HepG2 (cell line): ENCODE data around the gene TOR4A. TPM values are rescaled to one million over a fixed set of nuclear protein-coding genes. Genes with fewer than 3 reads are reported as not detected.
A peak's percentile ranks its signal among the peaks of the same experiment; 100 is the strongest.

Experiments
- AKAP8 ChIP-seq: sonication (generic); formaldehyde crosslinking; IDR thresholded peaks from 2 replicates; pipeline ENCODE4 v1.5.1; 2020; ENCODE audit warnings: mild to moderate bottlenecking, missing genetic modification reagents
- FOSL2 ChIP-seq: sonication (generic); formaldehyde crosslinking; IDR thresholded peaks from 2 replicates; pipeline ENCODE4 v1.4.0; 2020; ENCODE audit warnings: missing genetic modification reagents
- GABPB1 ChIP-seq: IDR thresholded peaks from 2 replicates; pipeline ENCODE4 v1.6.1; 2016; ENCODE audit warnings: mild to moderate bottlenecking, missing genetic modification reagents, moderate library complexity, missing compliant biosample characterization
- HMG20A ChIP-seq: IDR thresholded peaks from 2 replicates; pipeline ENCODE4 v1.6.1; 2016; ENCODE audit warnings: borderline replicate concordance
- HNRNPLL ChIP-seq: fragments of 200-400 bp; formaldehyde crosslinking; IDR thresholded peaks from 2 replicates; pipeline ENCODE4 v1.6.1; 2017; ENCODE audit warnings: mild to moderate bottlenecking, low read depth, low read length; ENCODE audit not compliant: poor library complexity, severe bottlenecking
- MAFG ChIP-seq: sonication (generic); formaldehyde crosslinking; IDR thresholded peaks from 2 replicates; pipeline ENCODE4 v1.5.1; 2020; ENCODE audit warnings: mild to moderate bottlenecking, missing genetic modification reagents
- NR2F1 ChIP-seq, 2 experiments: fragments of 450-650 bp in 1 of 2; formaldehyde crosslinking in 1 of 2; IDR thresholded peaks; 2 replicates each; pipeline versions ENCODE4 v1.5.0 to v1.6.1; 2016 to 2020; ENCODE audit warnings: mild to moderate bottlenecking in 1 of 2, missing compliant biosample characterization in 1 of 2, missing genetic modification reagents in 1 of 2, moderate library complexity in 1 of 2
- SALL1 ChIP-seq: sonication (generic); formaldehyde crosslinking; IDR thresholded peaks from 2 replicates; pipeline ENCODE4 v1.8.0; 2022; ENCODE audit warnings: mild to moderate bottlenecking, missing genetic modification reagents
- TGIF2 ChIP-seq: IDR thresholded peaks from 2 replicates; pipeline ENCODE4 v1.6.1; 2016; ENCODE audit warnings: control low read depth, missing compliant biosample characterization
- XBP1 ChIP-seq: sonication (generic); formaldehyde crosslinking; IDR thresholded peaks from 2 replicates; pipeline ENCODE4 v1.5.0; 2020; ENCODE audit warnings: missing genetic modification reagents
- ZNF337 ChIP-seq: sonication (generic); formaldehyde crosslinking; IDR thresholded peaks from 2 replicates; pipeline ENCODE4 v1.5.1; 2020; ENCODE audit warnings: missing genetic modification reagents, low read depth, mild to moderate bottlenecking, borderline replicate concordance
- ZNF557 ChIP-seq: sonication (generic); formaldehyde crosslinking; IDR thresholded peaks from 2 replicates; pipeline ENCODE4 v1.4.0; 2020; ENCODE audit warnings: missing genetic modification reagents
- ZNF619 ChIP-seq: sonication (generic); formaldehyde crosslinking; IDR thresholded peaks from 2 replicates; pipeline ENCODE4 v1.4.0; 2020; ENCODE audit warnings: mild to moderate bottlenecking, missing genetic modification reagents
- ZNF709 ChIP-seq: sonication (generic); formaldehyde crosslinking; IDR thresholded peaks from 2 replicates; pipeline ENCODE4 v1.5.0; 2020; ENCODE audit warnings: mild to moderate bottlenecking, missing genetic modification reagents
- ZNF788 ChIP-seq: sonication (generic); formaldehyde crosslinking; IDR thresholded peaks from 2 replicates; pipeline ENCODE4 v1.5.0; 2020; ENCODE audit warnings: mild to moderate bottlenecking, missing genetic modification reagents, borderline replicate concordance
- polyA plus RNA-seq, 8 experiments: library from polyadenylated mRNA; depleted of rRNA in 3 of 8; stranded (reverse) in 7 of 8; unstranded in 1 of 8; fragments of >200 nt; fragmentation: Illumina TruSeq in 4 of 8; extraction: Trizol in 4 of 8; gene quantifications; 2 replicates each; pipeline versions ENCODE4 v1.2.1 to v1.2.3, GENCODE V29; 2011 to 2016; ENCODE audit warnings: low read depth in 4 of 8, missing spikeins in 1 of 8, mixed read lengths in 1 of 8; ENCODE audit not compliant: insufficient read depth in 1 of 8
- total RNA-seq, 5 experiments: library from RNA; depleted of rRNA; stranded (reverse); fragments of >200 nt; fragmentation: Illumina TruSeq; extraction: Trizol; gene quantifications; 2 replicates each; pipeline ENCODE4 v1.2.3, GENCODE V29; 2016; ENCODE audit warnings: low read depth in 1 of 5
- TF ChIP-seq, protein P1 (sequence below): sonication (generic); formaldehyde crosslinking; IDR thresholded peaks from 2 replicates; pipeline ENCODE4 v1.5.0; 2020; ENCODE audit warnings: missing genetic modification reagents
- TF ChIP-seq, protein P2 (sequence below): sonication (generic); formaldehyde crosslinking; IDR thresholded peaks from 2 replicates; pipeline ENCODE4 v1.4.0; 2020; ENCODE audit warnings: mild to moderate bottlenecking, missing genetic modification reagents
- TF ChIP-seq, protein P3 (sequence below): sonication (generic); formaldehyde crosslinking; IDR thresholded peaks from 2 replicates; pipeline ENCODE4 v1.5.1; 2020; ENCODE audit warnings: mild to moderate bottlenecking, moderate library complexity, missing genetic modification reagents
- TF ChIP-seq, protein P4 (sequence below): sonication (generic); formaldehyde crosslinking; conservative IDR thresholded peaks from 2 replicates; pipeline ENCODE4 v1.4.0; 2020; ENCODE audit warnings: missing genetic modification reagents
- TF ChIP-seq, protein P5 (sequence below): IDR thresholded peaks from 2 replicates; pipeline ENCODE4 v1.6.1; 2016; ENCODE audit warnings: mild to moderate bottlenecking
- TF ChIP-seq, protein P6 (sequence below): sonication (generic); formaldehyde crosslinking; IDR thresholded peaks from 2 replicates; pipeline ENCODE4 v1.4.0; 2020; ENCODE audit warnings: missing genetic modification reagents; ENCODE audit errors: not compliant biosample characterization

The TOR4A gene
- total and polyA plus RNA-seq, 2 of the 13 experiments (the other 11 are each of a cell fraction or from before 2014, with no cell fraction given): 11.1 to 14.2 TPM

DNA sequence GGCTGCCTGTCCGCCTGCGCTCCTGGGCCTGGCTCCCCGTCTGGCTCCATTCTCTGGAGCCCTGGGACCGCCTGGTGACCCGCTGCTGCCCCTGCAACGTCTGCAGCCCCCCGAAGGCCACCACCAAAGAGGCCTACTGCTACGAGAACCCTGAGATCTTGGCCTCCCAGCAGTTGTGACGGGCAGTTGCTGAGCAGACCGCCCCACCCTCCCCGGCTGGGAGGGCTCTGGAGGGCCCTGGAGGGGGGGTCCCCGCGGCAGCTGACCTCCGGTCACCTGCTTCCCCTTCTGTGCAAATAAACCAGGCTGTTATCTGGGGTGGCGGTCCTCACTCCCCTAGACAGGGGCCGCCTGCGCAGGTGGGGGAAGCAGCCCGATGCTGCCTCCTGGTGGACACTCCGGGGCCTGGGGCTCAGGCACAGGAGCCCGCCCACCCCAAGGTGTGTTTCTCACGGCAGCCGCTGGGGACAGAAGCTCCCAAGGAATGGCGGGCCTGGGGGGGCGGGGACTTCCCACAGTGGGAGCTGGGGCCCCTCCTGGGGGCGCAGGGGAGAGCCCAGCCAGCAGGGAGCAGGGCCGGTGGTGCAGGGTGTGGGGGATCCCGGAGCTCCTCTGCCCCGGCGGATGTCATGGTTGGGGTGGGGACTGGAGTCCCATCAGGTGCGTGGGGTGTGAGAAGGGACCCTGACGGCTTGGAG is 41.1 kb upstream of the TOR4A start (continued):
- TF ChIP-seq HMG20A (CRISPR knock-in tag) (no peak), NR2F1 (CRISPR knock-in tag; IDR thresholded peaks at IDR 0.05) (peak; percentile 69 to 85; a peak in 3 of 4 replicates), FOSL2 (peak; percentile 39), ZNF619 (no peak; the same call in 1 of the 2 replicates), ZNF337 (CRISPR knock-in tag) (no peak), HNRNPLL (peak; percentile 77), XBP1 (peak; percentile 66; the same call in 1 of the 2 replicates), SALL1 (CRISPR knock-in tag) (peak; percentile 84), AKAP8 (CRISPR knock-in tag) (peak; percentile 99), ZNF788 (CRISPR knock-in tag) (peak; percentile 87; the same call in 1 of the 2 replicates), MAFG (CRISPR knock-in tag) (no peak; the same call in 1 of the 2 replicates), TGIF2 (CRISPR knock-in tag) (no peak; the same call in none of the 2 replicates), ZNF709 (CRISPR knock-in tag) (peak; percentile 74; the same call in 1 of the 2 replicates), GABPB1 (CRISPR knock-in tag) (peak; percentile 78), ZNF557 (CRISPR knock-in tag) (no peak)
- TF ChIP-seq, protein P1, sequence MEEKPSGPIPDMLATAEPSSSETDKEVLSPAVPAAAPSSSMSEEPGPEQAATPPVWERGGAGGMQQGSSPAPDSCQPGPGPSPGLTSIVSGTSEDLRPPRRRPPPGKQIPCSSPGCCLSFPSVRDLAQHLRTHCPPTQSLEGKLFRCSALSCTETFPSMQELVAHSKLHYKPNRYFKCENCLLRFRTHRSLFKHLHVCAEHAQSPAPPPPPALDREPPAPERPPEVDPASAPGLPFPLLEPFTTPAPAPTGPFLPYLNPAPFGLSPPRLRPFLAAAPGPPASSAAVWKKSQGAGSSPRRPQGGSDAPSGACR (CRISPR knock-in tag): no peak; the same call in none of the 2 replicates
- TF ChIP-seq, protein P2, sequence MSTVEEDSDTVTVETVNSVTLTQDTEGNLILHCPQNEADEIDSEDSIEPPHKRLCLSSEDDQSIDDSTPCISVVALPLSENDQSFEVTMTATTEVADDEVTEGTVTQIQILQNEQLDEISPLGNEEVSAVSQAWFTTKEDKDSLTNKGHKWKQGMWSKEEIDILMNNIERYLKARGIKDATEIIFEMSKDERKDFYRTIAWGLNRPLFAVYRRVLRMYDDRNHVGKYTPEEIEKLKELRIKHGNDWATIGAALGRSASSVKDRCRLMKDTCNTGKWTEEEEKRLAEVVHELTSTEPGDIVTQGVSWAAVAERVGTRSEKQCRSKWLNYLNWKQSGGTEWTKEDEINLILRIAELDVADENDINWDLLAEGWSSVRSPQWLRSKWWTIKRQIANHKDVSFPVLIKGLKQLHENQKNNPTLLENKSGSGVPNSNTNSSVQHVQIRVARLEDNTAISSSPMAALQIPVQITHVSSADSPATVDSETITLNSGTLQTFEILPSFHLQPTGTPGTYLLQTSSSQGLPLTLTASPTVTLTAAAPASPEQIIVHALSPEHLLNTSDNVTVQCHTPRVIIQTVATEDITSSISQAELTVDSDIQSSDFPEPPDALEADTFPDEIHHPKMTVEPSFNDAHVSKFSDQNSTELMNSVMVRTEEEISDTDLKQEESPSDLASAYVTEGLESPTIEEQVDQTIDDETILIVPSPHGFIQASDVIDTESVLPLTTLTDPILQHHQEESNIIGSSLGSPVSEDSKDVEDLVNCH: no peak
- TF ChIP-seq, protein P3, sequence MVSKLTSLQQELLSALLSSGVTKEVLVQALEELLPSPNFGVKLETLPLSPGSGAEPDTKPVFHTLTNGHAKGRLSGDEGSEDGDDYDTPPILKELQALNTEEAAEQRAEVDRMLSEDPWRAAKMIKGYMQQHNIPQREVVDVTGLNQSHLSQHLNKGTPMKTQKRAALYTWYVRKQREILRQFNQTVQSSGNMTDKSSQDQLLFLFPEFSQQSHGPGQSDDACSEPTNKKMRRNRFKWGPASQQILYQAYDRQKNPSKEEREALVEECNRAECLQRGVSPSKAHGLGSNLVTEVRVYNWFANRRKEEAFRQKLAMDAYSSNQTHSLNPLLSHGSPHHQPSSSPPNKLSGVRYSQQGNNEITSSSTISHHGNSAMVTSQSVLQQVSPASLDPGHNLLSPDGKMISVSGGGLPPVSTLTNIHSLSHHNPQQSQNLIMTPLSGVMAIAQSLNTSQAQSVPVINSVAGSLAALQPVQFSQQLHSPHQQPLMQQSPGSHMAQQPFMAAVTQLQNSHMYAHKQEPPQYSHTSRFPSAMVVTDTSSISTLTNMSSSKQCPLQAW: peak; percentile 95
- TF ChIP-seq, protein P4, sequence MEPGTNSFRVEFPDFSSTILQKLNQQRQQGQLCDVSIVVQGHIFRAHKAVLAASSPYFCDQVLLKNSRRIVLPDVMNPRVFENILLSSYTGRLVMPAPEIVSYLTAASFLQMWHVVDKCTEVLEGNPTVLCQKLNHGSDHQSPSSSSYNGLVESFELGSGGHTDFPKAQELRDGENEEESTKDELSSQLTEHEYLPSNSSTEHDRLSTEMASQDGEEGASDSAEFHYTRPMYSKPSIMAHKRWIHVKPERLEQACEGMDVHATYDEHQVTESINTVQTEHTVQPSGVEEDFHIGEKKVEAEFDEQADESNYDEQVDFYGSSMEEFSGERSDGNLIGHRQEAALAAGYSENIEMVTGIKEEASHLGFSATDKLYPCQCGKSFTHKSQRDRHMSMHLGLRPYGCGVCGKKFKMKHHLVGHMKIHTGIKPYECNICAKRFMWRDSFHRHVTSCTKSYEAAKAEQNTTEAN (CRISPR knock-in tag): no peak
- TF ChIP-seq, protein P5, sequence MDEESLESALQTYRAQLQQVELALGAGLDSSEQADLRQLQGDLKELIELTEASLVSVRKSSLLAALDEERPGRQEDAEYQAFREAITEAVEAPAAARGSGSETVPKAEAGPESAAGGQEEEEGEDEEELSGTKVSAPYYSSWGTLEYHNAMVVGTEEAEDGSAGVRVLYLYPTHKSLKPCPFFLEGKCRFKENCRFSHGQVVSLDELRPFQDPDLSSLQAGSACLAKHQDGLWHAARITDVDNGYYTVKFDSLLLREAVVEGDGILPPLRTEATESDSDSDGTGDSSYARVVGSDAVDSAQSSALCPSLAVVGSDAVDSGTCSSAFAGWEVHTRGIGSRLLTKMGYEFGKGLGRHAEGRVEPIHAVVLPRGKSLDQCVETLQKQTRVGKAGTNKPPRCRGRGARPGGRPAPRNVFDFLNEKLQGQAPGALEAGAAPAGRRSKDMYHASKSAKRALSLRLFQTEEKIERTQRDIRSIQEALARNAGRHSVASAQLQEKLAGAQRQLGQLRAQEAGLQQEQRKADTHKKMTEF (CRISPR knock-in tag): peak; percentile 80; the same call in 1 of the 2 replicates
- TF ChIP-seq, protein P6, sequence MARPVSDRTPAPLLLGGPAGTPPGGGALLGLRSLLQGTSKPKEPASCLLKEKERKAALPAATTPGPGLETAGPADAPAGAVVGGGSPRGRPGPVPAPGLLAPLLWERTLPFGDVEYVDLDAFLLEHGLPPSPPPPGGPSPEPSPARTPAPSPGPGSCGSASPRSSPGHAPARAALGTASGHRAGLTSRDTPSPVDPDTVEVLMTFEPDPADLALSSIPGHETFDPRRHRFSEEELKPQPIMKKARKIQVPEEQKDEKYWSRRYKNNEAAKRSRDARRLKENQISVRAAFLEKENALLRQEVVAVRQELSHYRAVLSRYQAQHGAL (CRISPR knock-in tag): no peak
